Thymus (tissue), 11 donors: Measurements from ENCODE around the gene IRF2BP1. TPM values are rescaled to one million over a fixed set of nuclear protein-coding genes. Genes with fewer than 3 reads are reported as not detected.

ENCODE experiments used
- DNase-seq, 9 donors: peaks; one replicate each; pipeline ENCODE4 v3.0.0-alpha.2; 2013; ENCODE audit warnings: low spot score in 9 of 9, low read depth in 6 of 9, missing footprints in 1 of 9
- H3K27ac ChIP-seq, 2 donors: one replicate each; pipeline ENCODE4 v1.5.1; 2013; ENCODE audit warnings: control low read depth in 1 of 2, low read depth in 1 of 2, low read length in 1 of 2, mild to moderate bottlenecking in 1 of 2, moderate library complexity in 1 of 2
- H3K27me3 ChIP-seq, 2 donors: one replicate each; pipeline ENCODE4 v1.5.1; 2013; ENCODE audit warnings: low read length in 1 of 2; ENCODE audit not compliant: control insufficient read depth in 2 of 2, insufficient read depth in 1 of 2
- H3K36me3 ChIP-seq, 2 donors: one replicate each; pipeline ENCODE4 v1.5.1; 2013; ENCODE audit warnings: low read length in 1 of 2, mild to moderate bottlenecking in 1 of 2, moderate library complexity in 1 of 2; ENCODE audit not compliant: control insufficient read depth in 2 of 2, insufficient read depth in 2 of 2
- H3K4me1 ChIP-seq, 2 donors: one replicate each; pipeline ENCODE4 v1.5.1; 2013; ENCODE audit warnings: low read length in 2 of 2; ENCODE audit not compliant: control insufficient read depth in 2 of 2, insufficient read depth in 2 of 2
- H3K4me3 ChIP-seq, 2 donors: one replicate each; pipeline ENCODE4 v1.5.1; 2013; ENCODE audit warnings: low read length in 2 of 2, control low read depth in 1 of 2, mild to moderate bottlenecking in 1 of 2
- H3K9me3 ChIP-seq, 2 donors: one replicate each; pipeline ENCODE4 v1.5.1; 2013; ENCODE audit warnings: low read length in 1 of 2, mild to moderate bottlenecking in 1 of 2; ENCODE audit not compliant: control insufficient read depth in 2 of 2, insufficient read depth in 1 of 2
- WGBS: extraction: QIAGEN DNeasy Blood & Tissue Kit; methylation state at CpG from one replicate; pipeline ENCODE4 v1.1.7; 2013; 5-methylcytosine and 5-hydroxymethylcytosine counted together
- polyA plus RNA-seq: library from polyadenylated mRNA; stranded (reverse); fragments of 200-250 nt; gene quantifications from one replicate; pipeline ENCODE4 v1.2.3, GENCODE V29; 2013
- total RNA-seq: library from RNA; stranded (reverse); fragments of 120-200 nt; gene quantifications from one replicate; pipeline ENCODE4 v1.2.4, GENCODE V29; 2013
- donor health status: healthy.

The IRF2BP1 gene
- total and polyA plus RNA-seq, 2 donors = 12.3 to 19.3 TPM

GRCh38 chr19:45883881-45884681 lies 1.9 kb downstream of the IRF2BP1 start:
- H3K9me3 ChIP-seq = no peaks in the 10 kb centered on the region
- peaks cover 0 to 7% of the 10 kb centered on the region in 2 donors for H3K27me3 ChIP-seq
- H3K27ac ChIP-seq = no peak overlapping the region
- H3K4me1 ChIP-seq = peaks cover 12 to 43% of the 10 kb centered on the region in 2 donors
- WGBS = 96% methylated on average over 57 of the region's 57 CpGs
- no peak for DNase-seq
- peaks cover 0 to 9% of the 10 kb centered on the region in 2 donors for H3K36me3 ChIP-seq
- no peak overlapping the region for H3K4me3 ChIP-seq

- DNase-seq = no peak
- H3K27me3 ChIP-seq = peaks cover 0 to 10% of the 10 kb centered on the region in 2 donors
- 29% methylated on average over 5 of the region's 5 CpGs for WGBS
- H3K9me3 ChIP-seq = no peaks in the 10 kb centered on the region
- H3K4me3 ChIP-seq = no peak overlapping the region
- no peak overlapping the region for H3K27ac ChIP-seq
- H3K4me1 ChIP-seq = peaks cover 12 to 43% of the 10 kb centered on the region in 2 donors
- H3K36me3 ChIP-seq = peaks cover 0 to 9% of the 10 kb centered on the region in 2 donors
These were observed 2.4 kb downstream of the IRF2BP1 start for GRCh38 chr19:45883586-45883880.

GRCh38 chr19:45882652-45883585 lies 3.0 kb downstream of the IRF2BP1 start:
- H3K27ac ChIP-seq = no peak overlapping the region
- WGBS = 45% methylated on average over 47 of the region's 47 CpGs
- DNase-seq = peak in 7 of 9 donors; percentile 55 to 88 (median 77)
- peaks cover 12 to 43% of the 10 kb centered on the region in 2 donors for H3K4me1 ChIP-seq
- H3K9me3 ChIP-seq = no peaks in the 10 kb centered on the region
- H3K27me3 ChIP-seq = peaks cover 0 to 12% of the 10 kb centered on the region in 2 donors
- peak overlapping the region in 1 of 2 donors; percentile 35 for H3K4me3 ChIP-seq
- H3K36me3 ChIP-seq = peaks cover 0 to 9% of the 10 kb centered on the region in 2 donors

GRCh38 chr19:45881909-45882528 lies 3.9 kb downstream of the IRF2BP1 start:
- H3K9me3 ChIP-seq = no peaks in the 10 kb centered on the region
- H3K4me3 ChIP-seq = no peak overlapping the region
- H3K4me1 ChIP-seq = peaks cover 12 to 42% of the 10 kb centered on the region in 2 donors
- H3K27ac ChIP-seq = no peak overlapping the region
- DNase-seq = no peak
- H3K36me3 ChIP-seq = peaks cover 0 to 9% of the 10 kb centered on the region in 2 donors
- peaks cover 0 to 21% of the 10 kb centered on the region in 2 donors for H3K27me3 ChIP-seq
- WGBS = 66% methylated on average over 4 of the region's 4 CpGs

GRCh38 chr19:45881082-45881908 lies 4.6 kb downstream of the IRF2BP1 start:
- 92% methylated on average over 10 of the region's 10 CpGs for WGBS
- Histone ChIP-seq H3K27me3 (peaks cover 4 to 28% of the 10 kb centered on the region in 2 donors), H3K36me3 (peaks cover 0 to 9% of the 10 kb centered on the region in 2 donors), H3K27ac (no peak overlapping the region), H3K4me3 (no peak overlapping the region), H3K9me3 (no peaks in the 10 kb centered on the region), H3K4me1 (peaks cover 18 to 43% of the 10 kb centered on the region in 2 donors)
- no peak for DNase-seq

- Histone ChIP-seq H3K9me3 (no peaks in the 10 kb centered on the region), H3K27me3 (peaks cover 4 to 41% of the 10 kb centered on the region in 2 donors), H3K4me3 (no peak overlapping the region), H3K4me1 (peaks cover 14 to 45% of the 10 kb centered on the region in 2 donors), H3K27ac (no peak overlapping the region), H3K36me3 (peaks cover 0 to 9% of the 10 kb centered on the region in 2 donors)
- 98% methylated on average over 2 of the region's 2 CpGs for WGBS
- DNase-seq = no peak
These were observed 6.0 kb downstream of the IRF2BP1 start for GRCh38 chr19:45879971-45880370.

- Histone ChIP-seq H3K27me3 (peaks cover 4 to 45% of the 10 kb centered on the region in 2 donors), H3K9me3 (no peaks in the 10 kb centered on the region), H3K4me3 (no peak overlapping the region), H3K36me3 (peaks cover 0 to 2% of the 10 kb centered on the region in 2 donors), H3K4me1 (peaks cover 9 to 41% of the 10 kb centered on the region in 2 donors), H3K27ac (no peak overlapping the region)
- DNase-seq = no peak
- WGBS = 72% methylated on average over 8 of the region's 8 CpGs
These were observed 6.9 kb downstream of the IRF2BP1 start for GRCh38 chr19:45879055-45879454.

GRCh38 chr19:45878043-45878794 lies 7.7 kb downstream of the IRF2BP1 start:
- WGBS = 81% methylated on average over 11 of the region's 11 CpGs
- peaks cover 4 to 49% of the 10 kb centered on the region in 2 donors for H3K27me3 ChIP-seq
- no peak for DNase-seq

More at GRCh38 chr19:45878043-45878794, 7.7 kb downstream of the IRF2BP1 start:
- Histone ChIP-seq H3K27ac (no peak overlapping the region), H3K4me1 (peaks cover 9 to 34% of the 10 kb centered on the region in 2 donors), H3K4me3 (no peak overlapping the region), H3K36me3 (no peaks in the 10 kb centered on the region), H3K9me3 (no peaks in the 10 kb centered on the region)
